ENCODE results near the gene ACOX3. TPM values are rescaled to one million over a fixed set of nuclear protein-coding genes. Genes with fewer than 3 reads are reported as not detected.

Gene ACOX3
- total RNA-seq, 2 experiments from 2014 or later = 13.2 to 13.6 TPM

- Mint-ChIP-seq H3K9me3 (ENCODE audit: insufficient read depth) (no peaks in the 10 kb centered on the region), H3K36me3 (ENCODE audit: low read depth) (no peaks in the 10 kb centered on the region), H3K27ac (no peak overlapping the region), H3K4me3 (no peak overlapping the region), H3K27me3 (ENCODE audit: low read depth) (no peaks in the 10 kb centered on the region), H3K4me1 (ENCODE audit: low read depth) (no peaks in the 10 kb centered on the region)
- no peak for ATAC-seq
- POLR2A ChIA-PET = no interaction called here
- DNase-seq = no peak
- CTCF ChIA-PET = no interaction called here
Observed at GRCh38 chr4:8328866-8329559, 111.5 kb downstream of the ACOX3 start.

- ChIA-PET CTCF (no interaction called here), POLR2A (no interaction called here)
- Mint-ChIP-seq H3K36me3 (ENCODE audit: low read depth) (no peaks in the 10 kb centered on the region), H3K27me3 (ENCODE audit: low read depth) (no peaks in the 10 kb centered on the region), H3K27ac (no peak overlapping the region), H3K4me1 (ENCODE audit: low read depth) (no peaks in the 10 kb centered on the region), H3K9me3 (ENCODE audit: insufficient read depth) (no peaks in the 10 kb centered on the region), H3K4me3 (no peak overlapping the region)
- DNase-seq (no peak), ATAC-seq (no peak)
Observed at GRCh38 chr4:8328456-8328855, 112.1 kb downstream of the ACOX3 start.

GRCh38 chr4:8326206-8326605, 114.3 kb downstream of the ACOX3 start:
- ChIA-PET CTCF (no interaction called here), POLR2A (no interaction called here)
- H3K4me1 Mint-ChIP-seq (ENCODE audit: low read depth) = no peaks in the 10 kb centered on the region
- no peaks in the 10 kb centered on the region for H3K36me3 Mint-ChIP-seq (ENCODE audit: low read depth)
- no peaks in the 10 kb centered on the region for H3K27me3 Mint-ChIP-seq (ENCODE audit: low read depth)
- no peaks in the 10 kb centered on the region for H3K9me3 Mint-ChIP-seq (ENCODE audit: insufficient read depth)
- no peak for DNase-seq
- H3K4me3 Mint-ChIP-seq = no peak overlapping the region
- ATAC-seq = no peak
- H3K27ac Mint-ChIP-seq = no peak overlapping the region

- Mint-ChIP-seq H3K4me3 (no peak overlapping the region), H3K9me3 (ENCODE audit: insufficient read depth) (no peaks in the 10 kb centered on the region), H3K4me1 (ENCODE audit: low read depth) (no peaks in the 10 kb centered on the region), H3K36me3 (ENCODE audit: low read depth) (no peaks in the 10 kb centered on the region), H3K27ac (no peak overlapping the region), H3K27me3 (ENCODE audit: low read depth) (no peaks in the 10 kb centered on the region)
- ChIA-PET POLR2A (no interaction called here), CTCF (no interaction called here)
- no peak for ATAC-seq
- no peak for DNase-seq
Observed at GRCh38 chr4:8325291-8325973, 115.1 kb downstream of the ACOX3 start.

- DNase-seq = no peak
- no peaks in the 10 kb centered on the region for H3K27me3 Mint-ChIP-seq (ENCODE audit: low read depth)
- POLR2A ChIA-PET = no interaction called here
- H3K4me3 Mint-ChIP-seq = no peak overlapping the region
- H3K4me1 Mint-ChIP-seq (ENCODE audit: low read depth) = no peaks in the 10 kb centered on the region
- ATAC-seq = no peak
- no peak overlapping the region for H3K27ac Mint-ChIP-seq
- H3K36me3 Mint-ChIP-seq (ENCODE audit: low read depth) = no peaks in the 10 kb centered on the region
- no peaks in the 10 kb centered on the region for H3K9me3 Mint-ChIP-seq (ENCODE audit: insufficient read depth)
- CTCF ChIA-PET = no interaction called here
Observed at GRCh38 chr4:8324640-8325239, 115.8 kb downstream of the ACOX3 start.

GRCh38 chr4:8323947-8324555, 116.5 kb downstream of the ACOX3 start:
- Mint-ChIP-seq H3K27ac (no peak overlapping the region), H3K9me3 (ENCODE audit: insufficient read depth) (no peaks in the 10 kb centered on the region), H3K27me3 (ENCODE audit: low read depth) (no peaks in the 10 kb centered on the region), H3K4me1 (ENCODE audit: low read depth) (no peaks in the 10 kb centered on the region), H3K36me3 (ENCODE audit: low read depth) (no peaks in the 10 kb centered on the region), H3K4me3 (no peak overlapping the region)
- ChIA-PET POLR2A (no interaction called here), CTCF (no interaction called here)
- ATAC-seq = no peak
- no peak for DNase-seq

- DNase-seq (no peak), ATAC-seq (no peak)
- Mint-ChIP-seq H3K4me1 (ENCODE audit: low read depth) (no peaks in the 10 kb centered on the region), H3K36me3 (ENCODE audit: low read depth) (no peaks in the 10 kb centered on the region), H3K27me3 (ENCODE audit: low read depth) (no peaks in the 10 kb centered on the region), H3K27ac (no peak overlapping the region), H3K4me3 (no peak overlapping the region), H3K9me3 (ENCODE audit: insufficient read depth) (no peaks in the 10 kb centered on the region)
- ChIA-PET CTCF (no interaction called here), POLR2A (no interaction called here)
Observed at GRCh38 chr4:8322794-8323704, 117.5 kb downstream of the ACOX3 start.

GRCh38 chr4:8321771-8322170, 118.8 kb downstream of the ACOX3 start:
- H3K4me1 Mint-ChIP-seq (ENCODE audit: low read depth) = no peaks in the 10 kb centered on the region
- no peak for ATAC-seq
- H3K4me3 Mint-ChIP-seq = no peak overlapping the region
- ChIA-PET CTCF (no interaction called here), POLR2A (no interaction called here)
- no peaks in the 10 kb centered on the region for H3K9me3 Mint-ChIP-seq (ENCODE audit: insufficient read depth)
- H3K27me3 Mint-ChIP-seq (ENCODE audit: low read depth) = no peaks in the 10 kb centered on the region
- DNase-seq = no peak
- H3K27ac Mint-ChIP-seq = no peak overlapping the region
- H3K36me3 Mint-ChIP-seq (ENCODE audit: low read depth) = no peaks in the 10 kb centered on the region

GRCh38 chr4:8321220-8321619, 119.3 kb downstream of the ACOX3 start:
- Mint-ChIP-seq H3K9me3 (ENCODE audit: insufficient read depth) (no peaks in the 10 kb centered on the region), H3K36me3 (ENCODE audit: low read depth) (no peaks in the 10 kb centered on the region), H3K27ac (no peak overlapping the region), H3K4me3 (no peak overlapping the region), H3K27me3 (ENCODE audit: low read depth) (no peaks in the 10 kb centered on the region), H3K4me1 (ENCODE audit: low read depth) (no peaks in the 10 kb centered on the region)
- ChIA-PET POLR2A (no interaction called here), CTCF (no interaction called here)
- ATAC-seq = no peak
- no peak for DNase-seq

- H3K9me3 Mint-ChIP-seq (ENCODE audit: insufficient read depth) = no peaks in the 10 kb centered on the region
- ChIA-PET CTCF (no interaction called here), POLR2A (no interaction called here)
- no peaks in the 10 kb centered on the region for H3K36me3 Mint-ChIP-seq (ENCODE audit: low read depth)
- no peaks in the 10 kb centered on the region for H3K27me3 Mint-ChIP-seq (ENCODE audit: low read depth)
- no peak overlapping the region for H3K4me3 Mint-ChIP-seq
- no peak overlapping the region for H3K27ac Mint-ChIP-seq
- DNase-seq = no peak
- H3K4me1 Mint-ChIP-seq (ENCODE audit: low read depth) = no peaks in the 10 kb centered on the region
- no peak for ATAC-seq
Observed at GRCh38 chr4:8320386-8320750, 120.2 kb downstream of the ACOX3 start.

GRCh38 chr4:8319731-8320385, 120.7 kb downstream of the ACOX3 start:
- POLR2A ChIA-PET = no interaction called here
- no peaks in the 10 kb centered on the region for H3K36me3 Mint-ChIP-seq (ENCODE audit: low read depth)
- DNase-seq (no peak), ATAC-seq (no peak)
- no peaks in the 10 kb centered on the region for H3K9me3 Mint-ChIP-seq (ENCODE audit: insufficient read depth)
- H3K27ac Mint-ChIP-seq = no peak overlapping the region
- H3K27me3 Mint-ChIP-seq (ENCODE audit: low read depth) = no peaks in the 10 kb centered on the region
- H3K4me3 Mint-ChIP-seq = no peak overlapping the region
- no peaks in the 10 kb centered on the region for H3K4me1 Mint-ChIP-seq (ENCODE audit: low read depth)
- CTCF ChIA-PET = no interaction called here

Measured in activated CD8-positive, alpha-beta T cell treated with anti-CD3 and anti-CD28 coated beads, Interleukin-2, amount 10 ng/mL, durations not matched to agents 7 days and 5 days (primary cell).